ENCODE results near the gene ITSN2. TPM values are rescaled to one million over a fixed set of nuclear protein-coding genes. Genes with fewer than 3 reads are reported as not detected.

The ITSN2 gene
- total RNA-seq, 2 donors from 2014 or later = 42.8 to 45.7 TPM

DNA sequence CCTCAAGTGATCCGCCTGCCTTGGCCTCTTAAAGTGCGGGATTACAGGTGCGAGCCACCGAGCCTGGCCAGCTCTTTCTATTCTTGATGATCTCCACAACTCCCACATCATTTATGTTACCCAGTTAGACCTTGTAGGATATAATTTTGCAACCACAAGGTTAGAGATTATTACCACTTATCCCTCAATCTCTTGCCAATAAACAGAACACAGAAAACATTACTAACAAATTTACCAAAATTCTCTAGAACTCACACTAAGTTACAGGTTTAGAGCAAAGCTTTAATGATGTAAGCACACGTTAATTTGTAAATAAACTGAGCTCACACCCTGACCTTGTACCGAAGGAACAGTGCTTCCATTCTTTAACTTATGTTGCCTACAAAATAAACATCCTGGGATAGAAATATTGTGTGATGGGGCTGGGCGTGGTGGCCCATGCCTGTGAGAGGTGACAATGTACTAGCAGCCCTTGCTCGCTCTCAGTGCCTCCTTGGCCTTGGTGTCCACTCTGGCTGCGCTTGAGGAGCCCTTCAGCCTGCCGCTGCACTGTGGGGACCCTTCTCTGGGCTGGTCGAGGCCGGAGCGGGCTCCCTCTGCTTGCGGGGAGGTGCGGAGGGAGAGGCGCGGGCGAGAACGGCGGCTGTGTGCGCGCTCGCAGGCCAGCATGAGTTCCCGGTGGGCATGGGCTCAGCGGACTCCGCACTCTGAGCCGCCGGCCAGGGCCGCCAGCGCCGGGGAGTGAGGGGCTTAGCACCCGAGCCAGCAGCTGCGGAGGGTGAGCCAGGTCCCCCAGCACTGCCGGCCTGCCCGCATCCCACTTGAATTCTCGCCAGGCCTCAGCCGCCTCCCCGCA, 42.1 kb upstream of the ITSN2 start:
- DNase-seq (ENCODE audit: low spot score) = no peak
- H3K4me1 ChIP-seq (replicated peaks) = no peaks in the 10 kb centered on the region
- peak overlapping the region; percentile 14 for H3K4me3 ChIP-seq
- WGBS = 27% methylated on average over 36 of the region's 38 CpGs
- H3K27me3 ChIP-seq (replicated peaks; ENCODE audit: insufficient read depth) = no peaks in the 10 kb centered on the region
- H3K36me3 ChIP-seq = no peaks in the 10 kb centered on the region
- H3K9me3 ChIP-seq = no peaks in the 10 kb centered on the region
- TF ChIP-seq CTCF (IDR thresholded peaks at IDR 0.05) = no peak
- TF ChIP-seq POLR2AphosphoS5 (IDR thresholded peaks at IDR 0.05) = no peak
- no peak for TF ChIP-seq POLR2A (IDR thresholded peaks at IDR 0.05)
- H3K27ac ChIP-seq = no peak overlapping the region
- intact Hi-C loops (cut with DNase I) = no loop called here

DNA sequence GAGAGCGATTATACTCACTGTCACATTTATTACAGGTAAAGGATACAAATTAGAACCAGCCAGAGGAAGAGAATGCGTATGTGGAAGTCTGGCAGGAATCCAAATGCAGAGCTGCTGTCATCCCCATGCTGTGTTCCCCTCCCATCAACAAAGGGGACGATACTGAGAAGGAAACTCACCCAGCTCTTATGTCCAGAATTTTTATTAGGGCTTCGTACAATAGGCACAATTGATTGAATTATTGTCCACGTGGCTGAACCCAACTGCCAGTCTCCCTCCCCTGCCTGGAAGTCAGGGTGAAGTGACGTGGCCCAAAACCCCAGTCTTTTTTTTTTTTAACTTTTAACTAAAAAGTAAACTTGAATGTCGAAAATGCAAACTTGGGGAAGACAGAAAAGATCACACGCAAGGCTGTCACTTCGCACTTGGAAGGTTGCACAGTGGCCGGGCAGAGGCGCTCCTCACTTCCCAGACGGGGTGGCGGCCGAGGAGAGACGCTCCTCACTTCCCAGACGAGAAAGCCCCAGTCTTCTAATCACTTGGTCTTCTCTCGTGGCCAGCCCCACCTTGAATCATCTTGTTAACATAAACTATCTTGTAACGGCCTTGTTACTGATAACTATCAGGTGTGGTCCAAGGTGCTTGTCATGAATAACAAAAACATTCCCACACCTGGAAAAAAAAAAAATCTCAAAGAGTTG, 40.0 kb upstream of the ITSN2 start:
- H3K9me3 ChIP-seq = no peaks in the 10 kb centered on the region
- no peaks in the 10 kb centered on the region for H3K27me3 ChIP-seq (replicated peaks; ENCODE audit: insufficient read depth)
- no peak overlapping the region for H3K27ac ChIP-seq
- no peaks in the 10 kb centered on the region for H3K36me3 ChIP-seq
- no peak for TF ChIP-seq CTCF (IDR thresholded peaks at IDR 0.05)
- TF ChIP-seq POLR2A (IDR thresholded peaks at IDR 0.05) = no peak
- no peak for TF ChIP-seq POLR2AphosphoS5 (IDR thresholded peaks at IDR 0.05)
- WGBS = 68% methylated on average over 18 of the region's 18 CpGs
- no peak overlapping the region for H3K4me3 ChIP-seq
- H3K4me1 ChIP-seq (replicated peaks) = no peaks in the 10 kb centered on the region
- intact Hi-C loops (cut with DNase I) = no loop called here
- no peak for DNase-seq (ENCODE audit: low spot score)

DNA sequence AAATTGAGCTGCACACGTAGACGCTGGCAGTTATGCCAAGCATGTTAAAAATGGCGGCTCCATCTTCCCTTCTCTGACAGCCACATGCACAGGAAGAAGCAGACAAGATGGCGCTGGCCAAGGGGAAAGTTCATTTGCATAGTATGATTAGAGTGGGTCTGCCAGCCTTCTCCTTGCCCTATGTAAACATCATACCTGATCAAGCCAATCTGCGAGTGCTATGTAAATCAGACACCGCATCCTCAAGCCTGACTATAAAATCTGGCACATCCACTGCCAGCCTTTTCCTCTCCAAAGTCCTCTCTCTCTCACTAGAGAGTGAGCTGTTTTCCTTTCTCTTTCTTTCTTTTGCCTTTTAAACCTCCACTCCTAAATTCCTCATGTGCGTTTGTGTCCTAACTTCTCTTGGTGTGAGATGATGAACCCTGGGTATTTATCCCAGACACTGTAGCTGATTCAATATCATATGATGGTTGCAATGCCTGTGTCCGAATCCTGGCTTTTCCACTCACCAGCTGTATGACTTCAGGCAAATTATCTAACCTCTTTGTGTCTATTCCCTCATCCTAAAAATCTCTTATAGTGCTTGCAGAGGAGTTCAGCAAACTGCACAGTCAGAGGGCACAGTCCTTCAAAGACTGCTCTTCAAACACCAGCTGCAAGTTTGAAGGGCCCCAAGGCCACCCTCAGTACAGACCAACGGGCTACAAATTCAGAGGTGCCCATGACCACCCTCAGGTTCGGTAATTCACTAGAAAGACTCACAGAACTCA, 39.3 kb upstream of the ITSN2 start:
- H3K36me3 ChIP-seq = no peaks in the 10 kb centered on the region
- intact Hi-C loops (cut with DNase I) = no loop called here
- 37% methylated on average over 10 of the region's 10 CpGs for WGBS
- no peaks in the 10 kb centered on the region for H3K4me1 ChIP-seq (replicated peaks)
- H3K9me3 ChIP-seq = no peaks in the 10 kb centered on the region
- no peak overlapping the region for H3K4me3 ChIP-seq
- TF ChIP-seq CTCF (IDR thresholded peaks at IDR 0.05) (no peak), POLR2AphosphoS5 (IDR thresholded peaks at IDR 0.05) (no peak), POLR2A (IDR thresholded peaks at IDR 0.05) (no peak)
- H3K27ac ChIP-seq = no peak overlapping the region
- H3K27me3 ChIP-seq (replicated peaks; ENCODE audit: insufficient read depth) = no peaks in the 10 kb centered on the region
- DNase-seq (ENCODE audit: low spot score) = no peak

DNA sequence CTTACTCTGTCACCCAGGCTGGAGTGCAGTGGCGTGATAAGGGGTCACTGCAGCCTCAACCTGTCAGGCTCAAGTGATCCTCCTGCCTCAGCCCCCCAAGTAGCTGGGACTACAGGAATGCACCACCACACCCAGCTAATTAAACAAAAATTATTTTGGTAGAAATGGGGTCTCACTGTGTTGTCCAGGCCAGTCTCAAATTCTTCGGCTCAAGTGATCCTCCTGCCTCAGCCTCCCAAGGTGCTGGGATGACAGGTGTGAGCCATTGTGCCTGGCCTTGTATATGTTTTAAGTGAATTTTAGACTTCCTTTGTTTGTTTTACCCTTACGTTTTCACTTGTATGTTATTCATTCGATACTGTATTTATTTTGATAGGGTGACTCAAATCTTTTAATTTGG, 34.7 kb upstream of the ITSN2 start:
- 89% methylated on average over 4 of the region's 4 CpGs for WGBS
- intact Hi-C loops (cut with DNase I) = no loop called here
- no peak for DNase-seq (ENCODE audit: low spot score)
- no peak for TF ChIP-seq POLR2AphosphoS5 (IDR thresholded peaks at IDR 0.05)
- TF ChIP-seq POLR2A (IDR thresholded peaks at IDR 0.05) = no peak
- no peak for TF ChIP-seq CTCF (IDR thresholded peaks at IDR 0.05)
- no peak overlapping the region for H3K4me3 ChIP-seq
- no peaks in the 10 kb centered on the region for H3K9me3 ChIP-seq
- no peaks in the 10 kb centered on the region for H3K27me3 ChIP-seq (replicated peaks; ENCODE audit: insufficient read depth)
- no peak overlapping the region for H3K27ac ChIP-seq
- no peaks in the 10 kb centered on the region for H3K36me3 ChIP-seq
- no peaks in the 10 kb centered on the region for H3K4me1 ChIP-seq (replicated peaks)
